GDM1 (cell line): ENCODE results near the gene NAP1L4.
A peak's percentile ranks its signal among the peaks of the same experiment; 100 is the strongest.

Experiments
- DNase-seq: peaks from one replicate; lab custom pipeline; 2025; lab: John Stamatoyannopoulos, UW

NAP1L4 gene

DNA sequence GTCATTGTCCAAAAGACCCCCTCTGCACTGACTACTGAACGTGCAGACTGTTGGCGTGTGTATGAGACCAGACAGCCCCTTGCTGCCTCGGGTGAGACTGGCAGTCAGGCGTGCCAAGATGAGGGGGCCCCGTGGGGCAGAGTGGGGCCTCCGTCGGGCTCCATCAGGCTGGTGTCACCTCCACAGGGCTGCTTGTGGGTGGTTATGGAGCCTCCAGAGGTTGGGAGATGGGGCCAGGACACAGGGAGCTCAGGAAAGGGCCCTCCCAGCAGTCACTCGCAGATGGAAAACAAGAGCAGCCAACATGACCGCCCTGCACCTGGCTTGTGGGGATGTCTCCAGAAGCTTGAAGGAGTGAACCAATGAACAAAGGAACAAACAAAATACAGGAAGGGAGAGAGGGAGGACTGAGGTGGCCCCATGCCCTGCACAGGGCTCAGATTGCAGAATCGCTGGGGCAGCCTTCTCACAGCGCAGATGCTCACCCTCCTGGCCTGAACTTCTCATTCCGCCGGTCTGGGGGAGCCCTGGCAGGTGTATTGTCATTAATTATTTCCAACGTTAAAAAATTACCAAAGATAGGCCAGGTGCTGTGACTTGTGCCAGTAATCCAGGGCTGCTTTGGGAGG is 57.4 kb downstream of the NAP1L4 start:
- DNase-seq: no peak

DNA sequence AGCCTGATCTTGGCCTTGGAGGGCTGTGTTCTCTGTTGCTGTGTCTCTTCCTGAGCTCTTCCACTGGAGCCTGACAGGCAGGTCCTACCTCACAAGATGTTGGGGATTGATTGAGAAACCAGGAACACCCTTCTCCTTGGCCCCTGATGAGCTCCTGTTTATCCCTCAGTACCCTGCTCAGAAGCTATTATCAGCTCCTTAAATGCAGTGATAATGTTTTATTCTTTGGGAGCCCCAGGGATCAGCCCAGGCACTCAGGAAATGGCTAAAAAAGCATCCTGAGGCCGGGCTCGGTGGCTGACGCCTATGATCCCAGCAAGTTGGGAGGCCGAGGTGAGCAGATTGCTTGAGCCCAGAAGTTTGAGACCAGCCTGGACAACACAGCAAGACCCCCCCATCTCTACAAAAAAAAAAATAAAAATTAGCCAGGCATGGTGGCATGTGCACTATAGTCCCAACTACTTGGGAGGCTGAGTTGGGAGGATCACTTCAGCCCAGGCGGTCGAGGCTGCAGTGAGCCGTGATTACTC is 58.0 kb downstream of the NAP1L4 start:
- DNase-seq: no peak

DNA sequence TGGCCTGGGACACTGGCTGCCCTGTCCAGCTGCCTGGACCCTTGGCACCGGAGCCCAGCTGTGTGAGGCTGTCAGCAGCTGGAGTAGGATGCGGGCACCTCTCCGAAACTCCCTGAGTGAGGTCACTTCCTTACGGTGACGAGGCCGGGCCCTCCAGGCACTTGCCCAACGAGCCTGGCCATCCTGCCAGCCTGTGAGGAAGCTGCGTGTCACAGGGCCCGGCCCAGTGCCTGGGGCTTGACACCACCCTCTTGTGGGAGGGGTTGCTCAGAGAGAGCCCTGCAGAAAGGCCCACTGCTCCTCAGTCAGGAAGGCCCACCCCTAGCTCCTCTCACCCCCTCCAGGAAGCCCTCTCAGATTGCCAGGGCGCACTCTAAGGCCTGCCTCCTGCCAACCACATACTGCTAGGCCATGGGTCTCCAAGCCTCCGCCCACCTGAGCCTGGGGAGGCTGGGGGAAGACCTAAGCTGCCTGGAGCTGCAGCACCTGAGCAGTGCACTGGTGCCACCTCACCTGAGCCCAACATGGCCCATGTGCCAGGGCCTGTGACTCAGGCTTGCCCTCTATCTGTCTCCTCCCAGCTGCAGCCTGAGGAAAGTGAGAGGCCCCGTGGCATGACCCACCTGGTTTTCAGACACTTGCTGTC is 58.6 kb downstream of the NAP1L4 start:
- DNase-seq: peak; percentile 67

DNA sequence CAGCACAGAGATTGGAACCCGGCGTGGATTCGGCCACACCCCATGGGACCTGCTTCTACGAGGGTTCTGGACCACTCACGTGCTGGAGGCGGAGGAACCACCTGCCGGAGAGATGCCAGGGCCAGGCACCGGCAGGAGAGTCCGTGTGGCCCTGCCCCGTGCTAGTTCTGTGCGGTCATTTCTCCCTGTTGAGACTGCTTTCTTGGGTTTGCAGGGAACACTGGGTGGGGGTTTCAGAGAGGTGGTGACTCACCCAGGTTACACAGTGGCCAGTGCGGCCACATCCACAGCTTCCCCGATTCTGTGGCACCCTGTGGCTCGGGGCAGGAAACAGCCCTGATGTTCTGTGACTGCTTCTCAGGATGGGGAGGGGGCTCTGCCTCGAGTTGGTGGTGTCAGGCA is 59.3 kb downstream of the NAP1L4 start:
- DNase-seq: no peak

DNA sequence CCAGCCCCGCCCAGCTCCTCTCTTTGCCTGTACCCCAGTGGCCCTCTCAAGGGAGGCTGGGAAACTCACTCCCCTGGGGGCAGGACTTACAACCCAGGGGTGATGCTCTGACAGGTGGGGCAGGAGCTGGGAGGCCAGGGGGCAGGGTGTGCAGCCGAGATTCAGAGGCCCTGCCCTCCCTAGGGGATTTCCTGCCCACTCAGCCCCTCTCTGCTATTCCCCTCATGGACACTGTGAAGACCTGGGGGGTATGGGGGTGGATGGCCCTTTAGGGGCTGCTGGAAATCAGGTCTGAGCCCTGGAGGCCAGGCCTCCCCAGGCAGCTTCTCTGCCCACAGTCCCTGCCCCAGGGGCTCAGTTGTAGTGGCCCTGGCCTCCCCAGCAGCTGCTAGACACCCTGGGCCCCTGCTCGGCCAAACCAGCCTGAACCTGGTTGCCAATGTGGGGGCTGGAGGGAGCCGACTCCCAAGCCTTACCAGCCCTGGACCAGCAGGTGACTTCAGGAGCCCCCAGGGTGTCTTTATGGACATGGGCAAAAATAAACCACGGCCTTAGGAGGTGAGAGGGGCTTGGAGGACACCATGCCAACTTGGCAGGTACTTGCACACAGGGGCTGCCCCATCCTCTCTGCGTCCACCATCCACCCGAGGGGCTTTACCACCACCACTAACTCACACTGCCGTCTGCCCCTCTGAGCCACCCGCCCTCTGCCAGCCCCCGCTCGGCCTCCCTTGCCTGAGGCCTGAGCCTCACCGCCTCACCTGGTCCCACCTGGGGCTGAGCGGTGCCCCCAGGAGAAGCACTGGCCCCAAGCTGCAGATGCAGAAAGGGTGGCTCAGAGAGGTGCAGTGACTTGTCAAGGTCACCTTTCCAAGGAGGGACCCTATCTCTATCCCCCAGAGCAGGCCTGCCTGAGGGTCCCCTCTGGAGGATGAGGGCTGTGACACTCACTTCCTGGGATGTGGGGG is 60.1 kb downstream of the NAP1L4 start:
- no peak for DNase-seq

DNA sequence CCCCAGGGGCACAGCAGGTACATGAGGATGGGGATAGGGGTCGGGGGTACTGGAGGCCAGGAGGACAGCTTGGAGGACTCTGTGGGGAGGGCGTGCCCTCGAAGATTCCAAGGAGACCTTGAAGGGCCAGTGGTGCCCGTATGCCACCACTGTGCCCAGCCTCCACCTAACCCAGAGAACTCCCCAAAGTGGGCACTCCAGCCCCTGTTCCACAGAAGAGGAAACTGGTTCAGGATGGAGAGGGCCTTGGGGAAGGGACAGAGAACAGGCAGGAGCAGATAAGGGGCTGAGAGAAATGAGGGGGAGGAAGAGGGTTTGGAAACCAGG is 60.7 kb downstream of the NAP1L4 start:
- DNase-seq: no peak

DNA sequence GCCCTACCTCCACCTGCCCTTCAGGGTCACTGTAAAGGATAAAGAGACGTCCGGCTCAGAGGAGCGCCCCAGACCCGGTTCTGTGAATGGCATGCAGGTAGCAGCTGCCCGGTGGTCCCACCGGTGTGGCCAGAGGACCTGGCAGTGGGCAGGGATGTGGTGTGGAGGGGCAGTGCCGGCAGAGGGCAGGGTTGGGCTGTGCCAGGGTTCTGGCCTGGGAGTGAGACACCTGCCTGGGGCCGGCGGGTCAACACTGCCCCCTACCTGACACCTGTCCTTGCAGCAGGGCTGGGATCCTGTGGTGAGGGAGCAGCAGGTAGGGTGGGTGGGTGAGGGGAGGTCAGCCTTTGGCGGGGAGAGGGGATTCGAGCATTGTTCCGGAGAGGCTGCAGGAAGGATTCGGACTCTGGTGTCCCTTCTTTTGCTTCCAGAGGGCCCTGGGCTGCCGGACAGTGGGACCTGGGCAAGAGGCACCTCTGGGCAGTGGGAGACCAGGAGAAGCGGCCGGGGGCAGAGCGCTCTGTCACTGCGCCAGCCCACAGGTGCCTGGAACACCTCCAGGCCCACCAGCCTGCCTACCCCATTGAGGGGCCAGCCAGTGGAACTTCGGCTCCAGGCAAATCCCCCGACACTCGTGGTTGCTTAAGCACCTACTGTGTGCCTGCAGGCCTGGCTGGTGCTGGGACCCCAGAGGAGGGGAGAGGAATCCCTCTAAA is 61.3 kb downstream of the NAP1L4 start:
- no peak for DNase-seq

DNA sequence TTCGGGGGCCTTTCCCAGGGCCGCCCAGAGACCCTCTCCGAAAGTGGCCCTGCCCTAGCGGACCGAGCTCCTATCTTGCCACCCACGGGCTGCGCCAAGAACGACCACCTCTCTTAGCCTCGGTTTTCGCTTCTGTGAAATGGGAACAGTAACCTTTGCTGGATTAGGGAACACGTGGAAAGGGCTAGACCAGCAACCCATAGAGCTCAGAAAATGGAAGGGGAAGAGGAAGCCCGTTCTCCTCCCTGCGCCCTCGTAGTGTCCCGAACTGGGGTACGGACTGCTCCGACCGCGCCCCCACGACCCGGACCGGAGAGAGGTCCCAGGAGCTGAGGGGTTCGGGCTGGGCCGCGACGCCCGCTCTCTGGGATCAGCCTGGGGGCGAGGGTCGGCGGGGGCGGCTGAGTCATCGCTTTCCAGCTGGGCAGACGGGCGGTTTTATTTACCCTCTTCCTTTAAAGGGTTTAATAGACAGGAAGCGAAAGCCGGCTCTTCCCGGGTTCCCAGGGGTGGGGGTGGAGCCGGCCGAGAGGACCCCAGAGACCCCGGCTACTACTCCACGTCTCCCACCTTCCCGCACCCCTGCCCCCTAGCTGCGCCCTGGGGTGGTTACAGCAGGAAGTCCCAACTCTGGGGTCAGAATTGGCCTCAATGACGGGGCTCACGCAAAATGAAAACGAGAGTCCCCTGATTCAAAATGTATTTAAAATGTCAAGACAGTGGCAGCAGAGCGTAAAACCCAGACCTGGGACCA is 62.0 kb downstream of the NAP1L4 start:
- no peak for DNase-seq

DNA sequence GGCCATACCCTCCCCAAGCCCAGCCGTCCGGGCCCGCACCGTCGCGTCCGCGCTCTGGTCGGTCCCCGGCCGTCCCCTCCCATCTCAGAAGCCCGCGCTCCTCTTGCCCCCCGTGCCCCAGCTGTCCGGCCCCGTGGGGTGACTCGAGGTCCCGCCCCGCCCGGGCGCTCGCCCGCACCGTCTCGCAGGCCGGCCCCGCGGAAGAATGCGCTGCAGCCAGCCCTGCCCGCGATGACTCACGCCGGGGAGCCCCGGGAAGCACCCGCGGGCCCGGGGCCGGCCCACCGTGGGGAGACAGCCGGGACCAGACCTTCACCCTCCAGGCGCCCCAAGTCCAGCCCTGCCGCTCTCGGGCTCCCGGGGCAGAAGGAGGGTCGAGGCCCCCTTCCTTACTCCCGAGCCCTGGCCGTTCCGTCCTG is 62.6 kb downstream of the NAP1L4 start:
- no peak for DNase-seq

DNA sequence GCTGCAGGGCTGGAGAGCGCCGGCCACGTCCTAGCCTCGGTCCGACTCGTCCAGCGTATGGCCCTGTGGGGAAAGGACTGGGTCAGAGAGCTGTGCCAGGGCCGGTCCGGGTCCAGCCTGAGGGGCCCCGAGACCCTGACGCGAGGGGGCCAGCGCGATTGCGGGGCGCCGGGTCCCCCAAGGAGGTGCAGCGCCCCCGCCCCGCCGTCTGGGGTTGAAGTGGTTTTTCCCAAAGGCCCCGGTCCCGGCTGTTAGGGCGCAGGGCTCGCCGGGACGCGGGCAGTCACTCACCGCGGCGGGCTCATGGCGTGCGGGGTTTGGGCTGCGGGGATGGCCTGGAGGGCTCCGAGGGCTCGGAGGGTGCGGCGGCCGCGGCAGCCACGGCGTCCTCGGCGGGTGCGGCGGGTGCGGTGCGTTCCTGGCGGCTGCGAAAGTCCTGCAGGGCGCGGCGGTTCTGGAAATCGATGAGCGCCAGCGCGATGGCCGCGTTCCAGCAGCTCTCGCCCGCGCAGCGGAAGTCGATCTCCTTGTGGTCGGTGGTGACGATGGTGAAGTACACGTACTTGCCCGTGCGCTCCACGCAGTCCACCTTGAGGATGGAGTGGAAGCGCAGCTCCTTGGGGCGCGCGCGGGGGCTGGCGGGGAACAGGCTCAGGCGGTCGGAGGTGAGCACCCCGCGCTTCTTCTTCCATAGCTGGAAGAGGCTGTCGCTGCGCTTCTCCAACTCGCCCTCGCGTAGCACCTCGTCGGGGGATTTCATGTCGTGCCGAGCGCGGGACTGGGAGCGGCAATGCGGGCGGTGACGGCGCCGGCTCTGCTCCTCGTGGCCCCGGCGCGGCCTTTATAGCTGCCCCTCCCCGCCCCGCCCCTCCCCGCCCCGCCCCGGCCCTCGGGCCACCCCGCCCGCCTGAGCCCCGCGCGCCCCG is 63.3 kb downstream of the NAP1L4 start, which contains the start of gene PHLDA2:
PHLDA2 (minus strand) TSS at position 816 of the 926 bp plus-strand sequence; CDS start at position 760, 56 bp downstream.
- DNase-seq: no peak

DNA sequence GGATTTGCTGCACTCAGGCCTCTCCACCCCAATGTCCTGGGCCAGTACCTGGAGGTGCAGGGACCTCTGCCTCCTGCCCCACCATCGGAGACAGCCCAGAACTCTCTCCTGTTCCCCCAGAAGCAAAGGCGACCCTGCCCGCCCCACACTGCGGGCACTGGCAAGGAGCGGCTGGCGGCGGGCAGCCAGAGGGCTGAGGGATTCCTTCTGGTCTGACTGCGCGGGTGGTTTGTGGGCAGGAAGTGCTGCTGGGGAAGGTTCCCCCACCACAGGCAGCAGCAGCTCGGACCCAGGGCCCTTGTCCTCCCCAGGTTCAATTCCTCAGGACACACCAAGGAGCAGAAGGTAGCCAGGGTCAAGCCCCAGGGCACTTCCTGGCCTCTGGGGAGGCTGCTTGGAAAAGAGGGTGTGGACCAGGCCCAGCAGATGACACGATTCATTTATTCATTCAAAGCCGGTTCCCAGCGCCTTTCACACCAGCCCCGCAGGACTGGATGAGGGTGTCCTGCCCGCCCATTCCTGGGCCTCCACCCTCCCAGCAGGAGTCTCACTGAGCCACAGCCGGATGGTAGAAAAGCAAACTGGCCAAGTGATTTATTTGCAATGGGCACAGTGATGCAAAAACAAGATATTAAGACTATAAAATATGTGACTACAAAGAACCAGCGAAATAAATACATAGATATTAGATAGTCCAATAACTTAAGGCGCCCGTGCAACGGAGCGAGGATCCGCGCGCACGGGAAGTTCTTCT is 64.1 kb downstream of the NAP1L4 start:
- no peak for DNase-seq

DNA sequence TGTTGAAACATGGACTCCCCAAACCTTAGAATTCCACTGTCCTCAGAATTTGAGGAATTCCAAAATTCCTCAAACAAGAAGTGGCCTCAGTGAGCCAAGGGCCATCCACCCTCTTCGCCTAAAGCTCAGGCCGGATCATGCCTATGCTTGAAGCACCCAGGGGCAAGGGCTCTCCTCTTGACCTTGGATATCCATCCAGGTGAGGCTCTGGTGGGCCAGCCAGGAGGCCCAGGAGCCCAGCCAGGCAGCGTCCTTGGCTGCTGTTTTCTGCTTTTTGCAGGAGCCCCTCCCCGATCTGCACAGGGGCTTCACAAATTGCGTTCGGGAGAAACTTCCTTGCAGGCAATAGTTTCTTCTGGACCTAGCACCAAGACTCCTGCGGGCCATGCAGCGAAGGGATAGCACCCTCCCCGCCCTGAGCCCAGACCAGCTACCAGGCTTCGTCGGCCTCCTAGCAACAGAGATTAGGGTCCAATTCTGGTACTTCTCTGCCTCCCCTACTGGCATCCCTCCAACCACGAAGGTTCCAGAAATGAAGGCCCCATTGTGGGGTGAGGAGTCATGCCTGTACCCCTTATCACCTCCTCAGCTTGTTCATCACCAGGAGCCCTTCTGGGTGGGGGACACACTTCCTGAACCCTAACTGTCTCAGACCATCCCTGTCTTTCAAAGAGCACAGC is 64.9 kb downstream of the NAP1L4 start:
- no peak for DNase-seq

DNA sequence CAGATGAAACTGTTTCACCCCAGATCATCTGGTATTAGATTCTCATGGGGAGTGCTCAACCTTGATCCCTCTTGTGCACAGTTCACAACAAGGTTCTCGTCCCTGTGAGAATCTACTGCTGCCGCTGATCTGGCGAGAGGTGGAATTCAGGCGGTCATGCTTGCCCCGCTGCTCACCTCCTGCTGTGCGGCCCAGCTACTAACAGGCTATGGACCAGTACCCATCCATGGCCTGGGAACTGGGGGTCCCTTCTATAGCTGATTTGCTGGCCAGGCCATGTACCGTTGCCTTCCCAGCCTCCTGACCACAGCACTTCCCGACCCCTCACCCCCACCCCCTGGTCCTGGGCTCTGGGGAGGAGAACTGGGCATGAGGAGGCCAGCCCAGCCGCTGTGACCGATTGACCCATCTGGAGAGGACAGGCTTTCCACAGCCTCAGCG is 65.5 kb downstream of the NAP1L4 start:
- no peak for DNase-seq

DNA sequence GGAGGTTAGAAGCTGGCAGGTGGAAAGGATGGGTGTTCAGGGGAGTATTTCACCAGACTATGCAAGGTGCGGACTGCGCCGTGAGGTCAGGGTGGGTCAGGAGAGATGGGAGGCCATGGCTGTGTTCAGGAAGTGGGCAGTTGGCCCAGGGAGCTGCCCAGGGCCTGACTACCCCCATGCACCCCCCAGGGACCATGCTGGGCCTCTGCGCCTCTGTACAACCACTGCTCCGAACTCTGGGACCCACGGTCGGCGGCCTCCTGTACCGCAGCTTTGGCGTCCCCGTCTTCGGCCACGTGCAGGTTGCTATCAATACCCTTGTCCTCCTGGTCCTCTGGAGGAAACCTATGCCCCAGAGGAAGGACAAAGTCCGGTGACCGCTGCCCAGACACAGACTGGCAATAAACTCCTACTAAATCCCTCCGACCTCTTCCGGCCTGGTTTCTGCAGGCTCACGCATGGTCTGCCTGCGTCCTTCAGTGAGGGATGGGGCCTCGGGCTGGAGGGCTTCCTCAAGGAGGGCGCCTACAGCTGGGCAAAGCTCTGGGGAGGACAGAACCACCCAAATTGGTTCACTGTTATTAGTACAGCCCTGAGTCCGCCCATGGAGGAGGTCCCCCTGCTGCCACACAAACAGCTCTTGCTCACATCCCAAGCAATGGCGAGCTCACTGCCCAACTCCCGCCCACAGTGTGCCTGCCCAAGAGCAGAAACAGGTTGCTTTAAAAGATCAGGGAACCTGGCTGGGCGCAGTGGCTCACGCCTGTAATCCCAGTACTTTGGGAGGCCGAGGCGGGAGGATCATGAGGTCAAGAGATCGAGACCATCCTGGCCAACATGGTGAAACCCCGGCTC is 67.1 kb downstream of the NAP1L4 start:
- DNase-seq: no peak

DNA sequence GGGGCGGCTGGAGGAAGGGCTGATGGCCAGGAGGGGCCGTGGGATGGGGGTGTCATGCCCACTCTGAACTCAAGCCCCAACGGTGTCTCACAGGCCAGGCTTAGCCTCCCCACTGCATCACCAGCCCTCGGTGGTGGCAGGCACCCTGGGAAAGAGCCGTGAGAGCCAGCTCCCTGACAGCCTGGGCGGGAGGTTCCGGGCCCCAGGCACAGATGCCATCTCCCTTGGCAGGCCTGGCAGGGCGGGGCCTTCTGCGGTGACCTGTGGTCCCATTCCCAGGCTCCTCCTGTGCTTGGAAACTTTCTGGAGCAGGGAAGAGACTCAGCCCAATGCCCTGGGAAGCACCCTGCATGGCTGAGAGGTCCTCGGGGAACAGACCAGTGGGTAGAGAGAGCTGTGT is 67.7 kb downstream of the NAP1L4 start:
- no peak for DNase-seq

DNA sequence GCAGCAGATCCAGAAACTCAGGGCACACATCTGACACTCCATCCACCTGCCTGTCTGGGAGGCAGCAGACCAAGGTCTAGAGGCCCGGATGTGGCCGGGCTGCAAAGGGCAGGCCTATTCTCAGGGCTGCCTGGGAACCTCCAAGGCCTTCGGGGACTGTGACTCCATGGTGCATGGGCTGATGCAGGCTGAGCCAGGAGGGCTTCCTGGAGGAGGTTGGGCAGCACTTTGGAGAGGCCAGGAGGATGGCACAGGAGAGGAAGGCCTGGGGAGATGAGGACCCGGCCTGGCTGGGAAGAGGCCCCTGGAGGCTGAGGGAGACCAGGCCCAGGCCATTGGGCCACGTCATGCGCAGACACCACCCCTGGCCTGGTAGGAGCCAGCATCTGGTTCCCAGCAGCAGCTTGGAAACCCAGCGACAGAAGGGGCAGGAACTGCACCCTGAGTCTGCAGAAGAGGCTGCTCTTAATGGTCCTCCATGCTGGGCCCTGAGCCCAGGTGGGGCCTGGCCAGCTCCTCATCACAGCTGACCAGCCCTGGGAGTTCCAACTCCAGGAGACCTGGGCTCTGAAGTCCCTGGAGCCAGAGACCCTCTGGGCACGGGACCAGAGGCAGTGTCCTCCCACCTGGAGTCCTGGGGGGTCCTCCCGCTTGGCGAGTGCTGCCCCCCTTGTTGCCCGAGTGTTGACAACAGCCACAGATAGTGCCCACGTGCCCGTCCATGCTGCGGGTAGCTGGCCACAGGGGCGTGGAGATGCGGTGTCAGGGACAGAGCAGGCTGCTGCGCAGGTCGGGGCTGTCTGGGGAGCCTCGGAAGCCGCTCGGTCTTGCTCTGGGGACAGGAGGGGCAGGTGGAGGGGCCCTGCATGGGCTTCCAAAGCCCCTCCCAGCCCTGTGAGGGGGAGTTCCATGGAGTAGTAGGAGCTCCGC is 68.4 kb downstream of the NAP1L4 start:
- no peak for DNase-seq

DNA sequence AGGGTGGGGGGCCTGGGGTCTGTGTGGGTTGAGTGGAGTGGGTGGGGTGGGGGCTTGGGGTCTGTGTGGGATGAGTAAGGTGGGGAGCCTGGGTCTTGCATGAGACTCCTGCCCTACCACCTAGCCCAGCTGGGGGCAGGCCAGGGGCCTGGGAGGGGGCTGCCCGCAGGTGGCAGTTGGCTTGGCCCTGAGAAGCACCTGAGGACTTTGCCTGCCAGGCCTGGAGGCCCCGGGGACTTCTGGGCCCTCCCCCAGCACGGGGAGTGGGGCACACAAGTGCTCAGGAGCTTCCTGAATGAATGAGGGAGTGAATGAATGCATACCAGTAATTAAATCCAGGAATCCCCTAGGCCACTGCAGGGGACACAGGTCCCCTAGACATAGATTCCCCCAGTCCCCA is 69.5 kb downstream of the NAP1L4 start:
- no peak for DNase-seq
